ENCODE measurements around the gene AP3M1. TPM values are rescaled to one million over a fixed set of nuclear protein-coding genes. Genes with fewer than 3 reads are reported as not detected.
A peak's percentile ranks its signal among the peaks of the same experiment; 100 is the strongest.
"Not testable (repeated sequence)": the region's sequence is repeated elsewhere in the genome, so short reads cannot be mapped to it uniquely, and the experiment has no call there.

Gene AP3M1
- total RNA-seq, 4 donors from 2014 or later, result 13.8 to 37.8 (median 28.4) TPM

GRCh38 chr10:74189999-74190421 lies 39.4 kb upstream of the AP3M1 start:
- intact Hi-C loops (cut with DNase I; ENCODE audit: low total_unique reads), result no loop called here
- H3K36me3 ChIP-seq, result no peaks in the 10 kb centered on the region
- no peak for DNase-seq
- H3K27ac ChIP-seq, result peak overlapping the region in 1 of 2 donors; percentile 12
- TF ChIP-seq POLR2A (IDR thresholded peaks at IDR 0.05) (no peak), CTCF (IDR thresholded peaks at IDR 0.05) (no peak)
- no peaks in the 10 kb centered on the region for H3K9me3 ChIP-seq
- H3K4me1 ChIP-seq, result no peaks in the 10 kb centered on the region
- no peaks in the 10 kb centered on the region for H3K27me3 ChIP-seq
- H3K4me3 ChIP-seq, result no peak overlapping the region

GRCh38 chr10:74188617-74189016 lies 38.0 kb upstream of the AP3M1 start:
- intact Hi-C loops (cut with DNase I; ENCODE audit: low total_unique reads); DNase-seq; H3K36me3 ChIP-seq; H3K4me3 ChIP-seq; H3K9me3 ChIP-seq; H3K27me3 ChIP-seq; H3K4me1 ChIP-seq; H3K27ac ChIP-seq: not testable (repeated sequence)

- Histone ChIP-seq H3K27ac (no peak overlapping the region), H3K4me3 (no peak overlapping the region)
- TF ChIP-seq CTCF (IDR thresholded peaks at IDR 0.05) (no peak), POLR2A (IDR thresholded peaks at IDR 0.05) (no peak)
Observed at GRCh38 chr10:74187237-74187636, 36.6 kb upstream of the AP3M1 start.

GRCh38 chr10:74186678-74187077 lies 36.0 kb upstream of the AP3M1 start:
- intact Hi-C loops (cut with DNase I; ENCODE audit: low total_unique reads), result no loop called here
- DNase-seq, result no peak
- H3K27me3 ChIP-seq, result no peaks in the 10 kb centered on the region
- no peaks in the 10 kb centered on the region for H3K36me3 ChIP-seq
- H3K4me3 ChIP-seq, result no peak overlapping the region
- H3K27ac ChIP-seq, result no peak overlapping the region
- no peaks in the 10 kb centered on the region for H3K9me3 ChIP-seq
- H3K4me1 ChIP-seq, result no peaks in the 10 kb centered on the region
- TF ChIP-seq POLR2A (IDR thresholded peaks at IDR 0.05), result no peak
- TF ChIP-seq CTCF (IDR thresholded peaks at IDR 0.05), result no peak

More at GRCh38 chr10:74187237-74187636, 36.6 kb upstream of the AP3M1 start:
- Histone ChIP-seq H3K36me3 (no peaks in the 10 kb centered on the region), H3K27me3 (no peaks in the 10 kb centered on the region), H3K4me1 (no peaks in the 10 kb centered on the region), H3K9me3 (no peaks in the 10 kb centered on the region)
- intact Hi-C loops (cut with DNase I; ENCODE audit: low total_unique reads), result no loop called here
- no peak for DNase-seq

- H3K9me3 ChIP-seq, result no peaks in the 10 kb centered on the region
- H3K36me3 ChIP-seq, result no peaks in the 10 kb centered on the region
- DNase-seq, result no peak
- TF ChIP-seq POLR2A (IDR thresholded peaks at IDR 0.05) (no peak), CTCF (IDR thresholded peaks at IDR 0.05) (no peak)
- no peaks in the 10 kb centered on the region for H3K4me1 ChIP-seq
- no peak overlapping the region for H3K27ac ChIP-seq
- H3K4me3 ChIP-seq, result no peak overlapping the region
- H3K27me3 ChIP-seq, result no peaks in the 10 kb centered on the region
- intact Hi-C loops (cut with DNase I; ENCODE audit: low total_unique reads), result no loop called here
Observed at GRCh38 chr10:74179111-74179710, 28.6 kb upstream of the AP3M1 start.
